ENCODE results near the gene LRRTM2. TPM values are rescaled to one million over a fixed set of nuclear protein-coding genes. Genes with fewer than 3 reads are reported as not detected.

LRRTM2 gene
- total RNA-seq, 1 experiment from 2014 or later = not detected

- TF ChIP-seq ESRRA (CRISPR knock-in tag; IDR thresholded peaks at IDR 0.05; ENCODE audit: borderline replicate concordance) = no peak
Measured at GRCh38 chr5:138878437-138879235, 3.5 kb upstream of the LRRTM2 start (continued).

GRCh38 chr5:138876811-138877210, 1.7 kb upstream of the LRRTM2 start:
- Mint-ChIP-seq H3K27me3 (ENCODE audit: low read depth) (no peaks in the 10 kb centered on the region), H3K9me3 (peaks cover 4% of the 10 kb centered on the region; the same call in 1 of the 2 replicates), H3K4me1 (peaks cover 84% of the 10 kb centered on the region), H3K36me3 (peaks cover 15% of the 10 kb centered on the region; the same call in 1 of the 2 replicates), H3K4me3 (no peak overlapping the region), H3K27ac (peak overlapping the region; percentile 83)
- DNase-seq (ENCODE audit: low spot score) = no peak
- ATAC-seq = no peak
- CTCF ChIA-PET = interaction anchor here (0.6 kb wide), 1 partner anchor 87 kb away, joined by 3 read pairs; no protein-coding TSS in a partner anchor
- TF ChIP-seq CDX4 (CRISPR knock-in tag; IDR thresholded peaks at IDR 0.05; ENCODE audit: borderline replicate concordance) (no peak), MXD4 (CRISPR knock-in tag; IDR thresholded peaks at IDR 0.05; ENCODE audit: borderline replicate concordance) (no peak), NR3C1 (CRISPR knock-in tag; conservative IDR thresholded peaks at IDR 0.05; ENCODE audit: low read depth) (no peak), ZNF425 (CRISPR knock-in tag; conservative IDR thresholded peaks at IDR 0.05) (no peak), GTF2I (CRISPR knock-in tag; conservative IDR thresholded peaks at IDR 0.05) (no peak), USF2 (CRISPR knock-in tag; IDR thresholded peaks at IDR 0.05) (no peak), ZNF416 (CRISPR knock-in tag; IDR thresholded peaks at IDR 0.05) (no peak), CBFB (CRISPR knock-in tag; IDR thresholded peaks at IDR 0.05; ENCODE audit: low read depth) (no peak), IRF2 (CRISPR knock-in tag; IDR thresholded peaks at IDR 0.05; ENCODE audit: borderline replicate concordance, low read depth) (no peak), CTCF (IDR thresholded peaks at IDR 0.05) (no peak), PRDM15 (CRISPR knock-in tag; IDR thresholded peaks at IDR 0.05) (no peak), NFYB (CRISPR knock-in tag; conservative IDR thresholded peaks at IDR 0.05; ENCODE audit: low read depth) (no peak), ZNF671 (CRISPR knock-in tag; IDR thresholded peaks at IDR 0.05) (no peak), ATF1 (CRISPR knock-in tag; IDR thresholded peaks at IDR 0.05) (no peak), ELF4 (CRISPR knock-in tag; IDR thresholded peaks at IDR 0.05; ENCODE audit: low read depth) (no peak), ETV6 (CRISPR knock-in tag; IDR thresholded peaks at IDR 0.05) (no peak), TEAD1 (CRISPR knock-in tag; IDR thresholded peaks at IDR 0.05) (no peak), ZNF263 (CRISPR knock-in tag; IDR thresholded peaks at IDR 0.05; ENCODE audit: low read depth) (no peak)
- POLR2A ChIA-PET = no interaction called here
